Stimulated activated CD4-positive, alpha-beta T cell treated with anti-CD3 and anti-CD28 coated beads, TNF-alpha, amount 100 ng/mL, for 24 hours (primary cell): Measurements from ENCODE around the gene ALK.

Source experiments
- DNase-seq, 3 experiments: peaks; one replicate each; pipeline ENCODE4 v3.0.0-alpha.2; 2020; ENCODE audit warnings: low read depth in 3 of 3

ALK gene

GRCh38 chr2:29921560-29921915 is at the start of gene ALK:
ALK (minus strand) TSS chr2:29921586; CDS start chr2:29920659, 927 bp downstream.
- DNase-seq, result peak; percentile 27 to 78 (median 36)

GRCh38 chr2:29966266-29966665 is 44.9 kb upstream of the ALK start:
- DNase-seq, result no peak

GRCh38 chr2:29963972-29964570 is 42.7 kb upstream of the ALK start:
- DNase-seq, result no peak

- no peak for DNase-seq
These were observed 41.5 kb upstream of the ALK start for GRCh38 chr2:29962922-29963321.

- DNase-seq, result no peak
These were observed 32.9 kb upstream of the ALK start for GRCh38 chr2:29954316-29954715.

- no peak for DNase-seq
These were observed 31.6 kb upstream of the ALK start for GRCh38 chr2:29952973-29953372.

- DNase-seq, result no peak
These were observed 30.2 kb upstream of the ALK start for GRCh38 chr2:29951576-29951975.

GRCh38 chr2:29950481-29950880 is 29.1 kb upstream of the ALK start:
- DNase-seq, result no peak

- DNase-seq, result no peak
These were observed 27.7 kb upstream of the ALK start for GRCh38 chr2:29949042-29949441.

- DNase-seq, result no peak
These were observed 25.1 kb upstream of the ALK start for GRCh38 chr2:29946505-29946904.

- no peak for DNase-seq
These were observed 21.3 kb upstream of the ALK start for GRCh38 chr2:29942711-29943110.

- DNase-seq, result no peak
These were observed 19.3 kb upstream of the ALK start for GRCh38 chr2:29940706-29941105.

- DNase-seq, result no peak
These were observed 14.6 kb upstream of the ALK start for GRCh38 chr2:29936020-29936419.

- no peak for DNase-seq
These were observed 10.4 kb upstream of the ALK start for GRCh38 chr2:29931818-29932217.

GRCh38 chr2:29923110-29923721 is 1.8 kb upstream of the ALK start:
- peak in 1 of 3 experiments; percentile 43 for DNase-seq

GRCh38 chr2:29922605-29923004 is 1.2 kb upstream of the ALK start:
- no peak for DNase-seq

GRCh38 chr2:29920631-29921559 is 491 bp downstream of the ALK start:
- DNase-seq, result no peak

- DNase-seq, result peak in 2 of 3 experiments; percentile 19 to 40
These were observed 1.2 kb downstream of the ALK start for GRCh38 chr2:29920130-29920577.

- DNase-seq, result no peak
These were observed 2.4 kb downstream of the ALK start for GRCh38 chr2:29918941-29919340.

GRCh38 chr2:29917781-29918180 is 3.6 kb downstream of the ALK start:
- DNase-seq, result no peak

GRCh38 chr2:29916571-29916970 is 4.8 kb downstream of the ALK start:
- DNase-seq, result no peak

- no peak for DNase-seq
These were observed 10.4 kb downstream of the ALK start for GRCh38 chr2:29910960-29911359.

- no peak for DNase-seq
These were observed 10.9 kb downstream of the ALK start for GRCh38 chr2:29910465-29910864.
